Keratinocyte (primary cell): ENCODE measurements around the gene PSD. TPM values are rescaled to one million over a fixed set of nuclear protein-coding genes. Genes with fewer than 3 reads are reported as not detected.
A peak's percentile ranks its signal among the peaks of the same experiment; 100 is the strongest.

Source experiments
- DNase-seq: peaks from one replicate; pipeline ENCODE4 v3.0.0-alpha.2; 2011; ENCODE audit warnings: low read depth, missing footprints, low spot score
- FAIRE-seq: peaks from 2 replicates; lab custom pipeline; 2011; peaks lifted over from hg19 to GRCh38; lab: Jason Lieb, UNC
- H2AFZ ChIP-seq: 2 replicates; pipeline ENCODE4 v1.6.0; 2012; ENCODE audit warnings: low read length, control low read depth, inconsistent platforms; ENCODE audit not compliant: control insufficient read depth
- H3K27ac ChIP-seq: 2 replicates; pipeline ENCODE4 v1.5.1; 2011; ENCODE audit warnings: low read length; ENCODE audit not compliant: control insufficient read depth, insufficient read depth
- H3K27me3 ChIP-seq: 3 replicates; pipeline ENCODE4 v1.6.0; 2011; ENCODE audit warnings: low read length; ENCODE audit not compliant: control insufficient read depth, insufficient read depth; ENCODE audit errors: extremely low read depth
- H3K36me3 ChIP-seq, 2 experiments: 2 replicates in 1 of 2; 3 replicates in 1 of 2; pipeline ENCODE4 v1.5.1; 2011; ENCODE audit warnings: low read length in 2 of 2, mild to moderate bottlenecking in 1 of 2; ENCODE audit not compliant: control insufficient read depth in 2 of 2, insufficient read depth in 2 of 2; ENCODE audit errors: extremely low read depth in 1 of 2
- H3K4me1 ChIP-seq: 3 replicates; pipeline ENCODE4 v1.5.1; 2011; ENCODE audit warnings: low read length; ENCODE audit not compliant: control insufficient read depth, insufficient read depth; ENCODE audit errors: extremely low read depth
- H3K4me2 ChIP-seq: 3 replicates; pipeline ENCODE4 v1.6.0; 2011; ENCODE audit warnings: low read depth, low read length; ENCODE audit not compliant: control insufficient read depth, insufficient read depth; ENCODE audit errors: extremely low read depth
- H3K4me3 ChIP-seq, 3 experiments: fragments of 200-600 bp in 1 of 3; sonication (generic) in 1 of 3; 2 replicates in 2 of 3; 3 replicates in 1 of 3; pipeline ENCODE4 v1.5.1; 2011 to 2016; ENCODE audit warnings: low read length in 3 of 3, mild to moderate bottlenecking in 3 of 3, control low read depth in 2 of 3, inconsistent platforms in 1 of 3, low read depth in 1 of 3, mixed read lengths in 1 of 3, mixed run types in 1 of 3, moderate library complexity in 1 of 3; ENCODE audit not compliant: control insufficient read depth in 2 of 3, insufficient read depth in 2 of 3; ENCODE audit errors: extremely low read depth in 1 of 3
- H3K79me2 ChIP-seq: 2 replicates; pipeline ENCODE4 v1.6.0; 2012; ENCODE audit warnings: low read length; ENCODE audit not compliant: control insufficient read depth, insufficient read depth
- H3K9ac ChIP-seq: 3 replicates; pipeline ENCODE4 v1.6.0; 2011; ENCODE audit warnings: low read length; ENCODE audit not compliant: control insufficient read depth, insufficient read depth; ENCODE audit errors: extremely low read depth
- H3K9me1 ChIP-seq: 3 replicates; pipeline ENCODE4 v1.6.0; 2011; ENCODE audit warnings: low read length; ENCODE audit not compliant: control insufficient read depth, insufficient read depth; ENCODE audit errors: extremely low read depth
- H3K9me3 ChIP-seq: 2 replicates; pipeline ENCODE4 v1.5.1; 2012; ENCODE audit warnings: low read depth, low read length; ENCODE audit not compliant: control insufficient read depth
- H4K20me1 ChIP-seq: 3 replicates; pipeline ENCODE4 v1.6.0; 2011; ENCODE audit warnings: low read length; ENCODE audit not compliant: control insufficient read depth, insufficient read depth; ENCODE audit errors: extremely low read depth
- EZH2 ChIP-seq: IDR thresholded peaks from one replicate; pipeline ENCODE4 v1.6.1; 2012; ENCODE audit warnings: inconsistent platforms, mild to moderate bottlenecking, low read length, moderate library complexity
- dilution Hi-C: fragments of 300-500 bp; cut with MboI; formaldehyde crosslinking; loops from one replicate; pipeline ENCODE4 v1.7.0; 2020; ENCODE audit warnings: low sequenced_read_pairs; ENCODE audit not compliant: extremely low pct_ligation_motif_present
- polyA plus RNA-seq, 5 experiments: library from polyadenylated mRNA; depleted of rRNA in 3 of 5; stranded (reverse) in 3 of 5; stranded (forward) in 1 of 5; unstranded in 1 of 5; fragments of >200 nt; gene quantifications; 1 replicate in 1 of 5; 2 replicates in 3 of 5; 3 replicates in 1 of 5; pipeline versions ENCODE4 v1.2.1 to v1.2.3, GENCODE V29; 2011 to 2012; ENCODE audit warnings: missing spikeins in 2 of 5, low read depth in 1 of 5, low replicate concordance in 1 of 5
- TF ChIP-seq, protein P1 (sequence below), 3 experiments: IDR thresholded peaks in 1 of 3; conservative IDR thresholded peaks in 1 of 3; optimal IDR thresholded peaks in 1 of 3; 2 replicates in 2 of 3; 3 replicates in 1 of 3; pipeline versions ENCODE3 to v1.5.1; 2011; ENCODE audit warnings: low read length in 3 of 3, mild to moderate bottlenecking in 3 of 3, moderate library complexity in 2 of 3, control low read depth in 1 of 3, inconsistent platforms in 1 of 3; ENCODE audit not compliant: insufficient read depth in 2 of 3; ENCODE audit errors: extremely low read depth in 1 of 3

Gene PSD
- polyA plus RNA-seq, 1 donor (not counting 4 experiments of a cell fraction or from before 2014, with no cell fraction given): 0.10 TPM

DNA sequence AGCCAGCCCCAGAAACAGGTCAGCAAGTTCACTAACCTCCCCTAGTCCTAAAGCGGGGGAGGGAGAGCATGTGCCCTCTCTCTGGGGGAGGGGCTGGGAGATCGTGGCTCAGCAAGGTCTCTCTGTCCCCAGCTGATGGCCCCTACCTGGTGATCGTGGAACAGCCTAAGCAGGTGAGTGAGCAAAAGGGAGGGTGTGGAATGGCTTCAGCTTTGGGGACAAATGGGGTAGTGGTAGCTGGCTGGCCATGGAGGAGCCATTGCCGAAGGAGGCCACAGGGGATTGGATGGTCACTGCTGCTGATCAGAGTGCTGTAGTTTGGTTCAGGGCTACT is 22.3 kb downstream of the PSD start:
- Histone ChIP-seq H3K4me1 (peaks cover 26% of the 10 kb centered on the region), H3K9me3 (no peaks in the 10 kb centered on the region), H3K27ac (peak overlapping the region; percentile 83), H3K9ac (peak overlapping the region; percentile 87), H3K9me1 (no peaks in the 10 kb centered on the region), H3K4me3 (peak overlapping the region; percentile 64 to 80 (median 71)), H3K4me2 (peak overlapping the region; percentile 73), H3K36me3 (peaks cover 17 to 20% of the 10 kb centered on the region in 2 experiments), H2AFZ (no peak overlapping the region), H4K20me1 (no peaks in the 10 kb centered on the region), H3K79me2 (peaks cover 11% of the 10 kb centered on the region), H3K27me3 (no peaks in the 10 kb centered on the region)
- FAIRE-seq (no peak), DNase-seq (no peak)
- dilution Hi-C loops: no loop called here
- TF ChIP-seq, protein P1, sequence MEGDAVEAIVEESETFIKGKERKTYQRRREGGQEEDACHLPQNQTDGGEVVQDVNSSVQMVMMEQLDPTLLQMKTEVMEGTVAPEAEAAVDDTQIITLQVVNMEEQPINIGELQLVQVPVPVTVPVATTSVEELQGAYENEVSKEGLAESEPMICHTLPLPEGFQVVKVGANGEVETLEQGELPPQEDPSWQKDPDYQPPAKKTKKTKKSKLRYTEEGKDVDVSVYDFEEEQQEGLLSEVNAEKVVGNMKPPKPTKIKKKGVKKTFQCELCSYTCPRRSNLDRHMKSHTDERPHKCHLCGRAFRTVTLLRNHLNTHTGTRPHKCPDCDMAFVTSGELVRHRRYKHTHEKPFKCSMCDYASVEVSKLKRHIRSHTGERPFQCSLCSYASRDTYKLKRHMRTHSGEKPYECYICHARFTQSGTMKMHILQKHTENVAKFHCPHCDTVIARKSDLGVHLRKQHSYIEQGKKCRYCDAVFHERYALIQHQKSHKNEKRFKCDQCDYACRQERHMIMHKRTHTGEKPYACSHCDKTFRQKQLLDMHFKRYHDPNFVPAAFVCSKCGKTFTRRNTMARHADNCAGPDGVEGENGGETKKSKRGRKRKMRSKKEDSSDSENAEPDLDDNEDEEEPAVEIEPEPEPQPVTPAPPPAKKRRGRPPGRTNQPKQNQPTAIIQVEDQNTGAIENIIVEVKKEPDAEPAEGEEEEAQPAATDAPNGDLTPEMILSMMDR (optimal IDR thresholded peaks at IDR 0.05 in 1 of 3, IDR thresholded peaks at IDR 0.05 in 1 of 3, conservative IDR thresholded peaks at IDR 0.05 in 1 of 3; ENCODE audit: extremely low read depth in 1 of 3, insufficient read depth in 2 of 3, low read length in 3 of 3): no peak
- no peak for TF ChIP-seq EZH2

DNA sequence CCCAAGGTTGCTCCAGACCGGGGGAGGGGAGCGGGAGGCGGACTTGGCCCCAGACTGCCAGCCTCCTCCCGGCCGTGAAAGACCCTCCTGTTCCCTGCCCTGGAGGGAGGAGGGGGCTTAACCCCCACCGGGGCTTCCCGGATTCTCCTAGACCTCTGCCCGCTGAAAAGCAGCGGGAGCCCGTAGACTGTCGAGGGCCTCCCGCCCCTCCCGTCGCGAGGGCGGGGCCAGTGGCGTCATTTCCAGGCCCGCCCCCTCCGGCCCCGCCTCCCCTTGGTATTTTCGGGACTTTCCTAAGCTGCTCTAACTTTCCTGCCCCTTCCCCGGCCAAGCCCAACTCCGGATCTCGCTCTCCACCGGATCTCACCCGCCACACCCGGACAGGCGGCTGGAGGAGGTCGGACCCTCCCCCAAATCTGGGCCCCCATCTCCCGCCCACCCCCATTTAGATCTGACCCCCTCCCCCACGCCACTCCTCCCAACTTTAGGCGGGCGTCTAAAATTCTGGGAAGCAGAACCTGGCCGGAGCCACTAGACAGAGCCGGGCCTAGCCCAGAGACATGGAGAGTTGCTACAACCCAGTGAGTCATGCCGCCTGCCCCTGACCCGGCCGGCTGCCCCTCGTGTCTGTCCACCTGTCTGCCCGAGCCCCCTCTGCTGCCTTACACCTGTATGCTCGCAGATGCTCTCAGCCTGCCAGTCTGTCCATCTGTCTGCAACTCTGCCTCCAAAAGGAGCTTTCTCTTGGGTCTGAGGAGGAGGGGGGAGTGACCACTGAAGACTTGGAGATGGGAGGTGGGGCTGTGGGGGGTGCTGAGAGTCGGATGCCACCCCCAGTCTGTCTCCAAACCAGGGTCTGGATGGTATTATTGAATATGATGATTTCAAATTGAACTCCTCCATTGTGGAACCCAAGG is 22.9 kb downstream of the PSD start, which contains the start of gene NFKB2:
TSS of gene NFKB2 (plus strand) at position 306 of the 917 bp plus-strand sequence. CDS start at position 561, 255 bp downstream.
- Histone ChIP-seq H3K9me3 (no peaks in the 10 kb centered on the region), H4K20me1 (no peaks in the 10 kb centered on the region), H3K79me2 (peaks cover 11% of the 10 kb centered on the region), H3K9ac (peak within 1 kb of the TSS; percentile 87), H3K4me2 (peak within 1 kb of the TSS; percentile 73), H2AFZ (peak within 1 kb of the TSS; percentile 36), H3K9me1 (no peaks in the 10 kb centered on the region), H3K36me3 (peaks cover 14 to 20% of the 10 kb centered on the region in 2 experiments), H3K27me3 (no peaks in the 10 kb centered on the region), H3K4me1 (peaks cover 21% of the 10 kb centered on the region), H3K4me3 (peak within 1 kb of the TSS; percentile 64 to 80 (median 71)), H3K27ac (peak within 1 kb of the TSS; percentile 83)
- peak; percentile 42 for DNase-seq
- TF ChIP-seq, protein P1 (optimal IDR thresholded peaks at IDR 0.05 in 1 of 3, IDR thresholded peaks at IDR 0.05 in 1 of 3, conservative IDR thresholded peaks at IDR 0.05 in 1 of 3; ENCODE audit: extremely low read depth in 1 of 3, insufficient read depth in 2 of 3, low read length in 3 of 3): no peak
- TF ChIP-seq EZH2: no peak
- no peak for FAIRE-seq
- dilution Hi-C loops: no loop called here
